SH-SY5Y (cell line): ENCODE measurements around the gene DGKE.

Experiments
- GATA2 ChIP-seq: IDR thresholded peaks from 2 replicates; pipeline ENCODE4 v1.6.1; 2011; ENCODE audit warnings: mild to moderate bottlenecking, low read depth, low read length
- GATA3 ChIP-seq: IDR thresholded peaks from 2 replicates; pipeline ENCODE4 v1.6.1; 2011; ENCODE audit warnings: low read depth, mild to moderate bottlenecking, low read length, moderate library complexity

GRCh38 chr17:56903560-56903959, 69.6 kb downstream of the DGKE start:
- no peak for TF ChIP-seq GATA2
- no peak for TF ChIP-seq GATA3
